Measurements from ENCODE around the gene GRIA1. TPM values are rescaled to one million over a fixed set of nuclear protein-coding genes. Genes with fewer than 3 reads are reported as not detected.
A peak's percentile ranks its signal among the peaks of the same experiment; 100 is the strongest.

The GRIA1 gene
- not detected in 2 replicates for total RNA-seq (2014; rRNA removed; shearing (Covaris generic); ENCODE audit: low replicate concordance)

- DNase-seq: no peak
- peaks cover 5% of the 10 kb centered on the region for H3K27me3 ChIP-seq
- H3K9me3 ChIP-seq: no peaks in the 10 kb centered on the region
- no peak within 1 kb of the TSS; the same call in 1 of the 2 replicates for H3K4me3 ChIP-seq
- H3K36me3 ChIP-seq: no peaks in the 10 kb centered on the region
Measured at GRCh38 chr5:153490118-153491037, at the start of gene GRIA1. Gene GRIA1 (plus strand): TSS chr5:153490670.

- peak; percentile 41 for DNase-seq
- Histone ChIP-seq H3K27me3 (no peaks in the 10 kb centered on the region), H3K4me3 (no peak overlapping the region), H3K9me3 (no peaks in the 10 kb centered on the region), H3K36me3 (no peaks in the 10 kb centered on the region)
Measured at GRCh38 chr5:153445875-153446579, 44.4 kb upstream of the GRIA1 start.

- no peaks in the 10 kb centered on the region for H3K27me3 ChIP-seq
- H3K36me3 ChIP-seq: no peaks in the 10 kb centered on the region
- DNase-seq: no peak
- H3K4me3 ChIP-seq: no peak overlapping the region
- no peaks in the 10 kb centered on the region for H3K9me3 ChIP-seq
Measured at GRCh38 chr5:153447534-153447933, 42.9 kb upstream of the GRIA1 start.

- Histone ChIP-seq H3K9me3 (no peaks in the 10 kb centered on the region), H3K4me3 (no peak overlapping the region), H3K36me3 (no peaks in the 10 kb centered on the region), H3K27me3 (no peaks in the 10 kb centered on the region)
- no peak for DNase-seq
Measured at GRCh38 chr5:153456354-153456753, 34.1 kb upstream of the GRIA1 start.

GRCh38 chr5:153456993-153457392 lies 33.5 kb upstream of the GRIA1 start:
- Histone ChIP-seq H3K27me3 (no peaks in the 10 kb centered on the region), H3K36me3 (no peaks in the 10 kb centered on the region), H3K4me3 (no peak overlapping the region), H3K9me3 (no peaks in the 10 kb centered on the region)
- DNase-seq: no peak

- no peak for DNase-seq
- no peaks in the 10 kb centered on the region for H3K9me3 ChIP-seq
Measured at GRCh38 chr5:153458268-153458667, 32.2 kb upstream of the GRIA1 start.

GRCh38 chr5:153459051-153459743 lies 31.3 kb upstream of the GRIA1 start:
- Histone ChIP-seq H3K4me3 (no peak overlapping the region), H3K36me3 (no peaks in the 10 kb centered on the region), H3K27me3 (no peaks in the 10 kb centered on the region), H3K9me3 (no peaks in the 10 kb centered on the region)
- DNase-seq: no peak

More at GRCh38 chr5:153458268-153458667, 32.2 kb upstream of the GRIA1 start:
- Histone ChIP-seq H3K27me3 (no peaks in the 10 kb centered on the region), H3K4me3 (no peak overlapping the region), H3K36me3 (no peaks in the 10 kb centered on the region)

GRCh38 chr5:153460421-153460820 lies 30.0 kb upstream of the GRIA1 start:
- Histone ChIP-seq H3K4me3 (no peak overlapping the region), H3K27me3 (no peaks in the 10 kb centered on the region), H3K36me3 (no peaks in the 10 kb centered on the region), H3K9me3 (no peaks in the 10 kb centered on the region)
- DNase-seq: no peak

- Histone ChIP-seq H3K36me3 (no peaks in the 10 kb centered on the region), H3K4me3 (no peak overlapping the region), H3K9me3 (no peaks in the 10 kb centered on the region), H3K27me3 (no peaks in the 10 kb centered on the region)
- DNase-seq: no peak
Measured at GRCh38 chr5:153461341-153461740, 29.1 kb upstream of the GRIA1 start.

- no peaks in the 10 kb centered on the region for H3K36me3 ChIP-seq
- DNase-seq: peak; percentile 80
- no peak overlapping the region for H3K4me3 ChIP-seq
- H3K9me3 ChIP-seq: no peaks in the 10 kb centered on the region
- H3K27me3 ChIP-seq: no peaks in the 10 kb centered on the region
Measured at GRCh38 chr5:153463806-153464205, 26.7 kb upstream of the GRIA1 start.

- H3K27me3 ChIP-seq: no peaks in the 10 kb centered on the region
- H3K9me3 ChIP-seq: no peaks in the 10 kb centered on the region
- no peak overlapping the region for H3K4me3 ChIP-seq
- DNase-seq: no peak
- H3K36me3 ChIP-seq: no peaks in the 10 kb centered on the region
Measured at GRCh38 chr5:153467546-153467945, 22.9 kb upstream of the GRIA1 start.

GRCh38 chr5:153469423-153469822 lies 21.0 kb upstream of the GRIA1 start:
- Histone ChIP-seq H3K36me3 (no peaks in the 10 kb centered on the region), H3K4me3 (no peak overlapping the region), H3K9me3 (peaks cover 8% of the 10 kb centered on the region), H3K27me3 (no peaks in the 10 kb centered on the region)
- DNase-seq: no peak

- Histone ChIP-seq H3K4me3 (no peak overlapping the region), H3K36me3 (no peaks in the 10 kb centered on the region), H3K9me3 (peaks cover 8% of the 10 kb centered on the region), H3K27me3 (no peaks in the 10 kb centered on the region)
- no peak for DNase-seq
Measured at GRCh38 chr5:153470736-153471135, 19.7 kb upstream of the GRIA1 start.

GRCh38 chr5:153476767-153477166 lies 13.7 kb upstream of the GRIA1 start:
- Histone ChIP-seq H3K27me3 (no peaks in the 10 kb centered on the region), H3K36me3 (no peaks in the 10 kb centered on the region), H3K9me3 (peaks cover 8% of the 10 kb centered on the region), H3K4me3 (no peak overlapping the region)
- peak; percentile 71 for DNase-seq

- Histone ChIP-seq H3K9me3 (no peaks in the 10 kb centered on the region), H3K36me3 (no peaks in the 10 kb centered on the region), H3K4me3 (no peak overlapping the region), H3K27me3 (no peaks in the 10 kb centered on the region)
- DNase-seq: peak; percentile 61
Measured at GRCh38 chr5:153480401-153480800, 10.1 kb upstream of the GRIA1 start.

- Histone ChIP-seq H3K27me3 (no peaks in the 10 kb centered on the region), H3K4me3 (no peak overlapping the region), H3K36me3 (no peaks in the 10 kb centered on the region), H3K9me3 (no peaks in the 10 kb centered on the region)
- DNase-seq: no peak
Measured at GRCh38 chr5:153483482-153483881, 7.0 kb upstream of the GRIA1 start.

- Histone ChIP-seq H3K27me3 (peaks cover 4% of the 10 kb centered on the region; the same call in 1 of the 2 replicates), H3K4me3 (no peak overlapping the region), H3K9me3 (no peaks in the 10 kb centered on the region), H3K36me3 (no peaks in the 10 kb centered on the region)
- DNase-seq: no peak
Measured at GRCh38 chr5:153485641-153486040, 4.8 kb upstream of the GRIA1 start.

All from MG63 (cell line).